Measurements from ENCODE around the gene AXIN1.

DNA sequence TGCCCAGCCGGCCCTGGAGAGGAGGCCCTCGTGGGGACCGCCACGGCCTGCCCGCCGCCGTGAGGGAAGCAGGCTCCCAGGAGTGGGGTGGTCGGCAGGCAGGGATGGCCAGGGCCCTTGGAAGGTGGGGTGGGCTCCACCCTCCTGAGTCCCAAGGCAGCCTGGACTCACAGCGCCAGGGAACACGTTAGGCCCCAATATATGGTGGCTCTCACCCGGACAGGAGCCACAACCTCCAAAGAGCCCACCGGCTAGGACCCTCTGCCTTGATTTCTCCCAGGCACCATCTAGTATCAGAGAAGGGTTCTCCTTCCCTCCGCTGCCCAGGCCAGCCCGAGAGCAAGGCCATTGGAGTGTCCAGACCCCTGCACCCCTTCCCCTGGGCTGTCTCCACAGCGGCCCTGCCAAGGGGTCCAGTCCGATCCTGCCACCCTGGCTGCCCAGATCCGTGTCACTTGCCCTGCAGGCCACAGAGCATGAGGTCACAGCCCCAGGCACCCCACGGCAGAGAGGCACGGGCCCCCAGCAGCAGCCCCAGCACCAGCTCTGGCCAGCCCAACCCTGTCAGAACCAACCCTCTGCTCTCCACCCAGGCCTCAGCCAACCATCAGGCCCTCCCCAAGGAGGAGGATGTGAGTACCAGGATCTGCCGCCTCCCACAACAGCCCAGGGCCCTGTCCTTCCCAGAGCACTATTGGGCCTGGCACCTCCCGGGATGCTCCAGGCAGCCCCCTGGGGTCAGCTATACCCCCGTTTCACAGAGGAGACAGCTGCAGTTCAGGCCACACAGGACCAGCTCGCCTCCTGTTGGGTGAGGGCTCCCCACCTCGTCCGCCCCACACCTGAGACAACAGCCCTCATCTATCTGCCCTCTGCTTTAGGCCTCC is 1.1 kb upstream of the AXIN1 start:
- TF ChIP-seq POLR2A (IDR thresholded peaks at IDR 0.05; ENCODE audit: low read depth, low read length) (no peak), POLR2AphosphoS5 (IDR thresholded peaks at IDR 0.05; ENCODE audit: low read depth, low read length) (no peak), TAF1 (IDR thresholded peaks at IDR 0.05; ENCODE audit: borderline replicate concordance, low read depth, low read length) (no peak)

Data from GM12892 (cell line).